Globus pallidus (tissue), 1 donor: ENCODE results near the gene EMX1.

Experiments
- DNase-seq: peaks from one replicate; pipeline ENCODE4 v3.0.0-alpha.2; 2015; ENCODE audit warnings: low spot score

Gene EMX1

GRCh38 chr2:72980535-72981217 is 63.4 kb downstream of the EMX1 start:
- DNase-seq, result no peak

- no peak for DNase-seq
These were observed 64.2 kb downstream of the EMX1 start for GRCh38 chr2:72981536-72981935.

GRCh38 chr2:72982219-72982618 is 64.9 kb downstream of the EMX1 start:
- no peak for DNase-seq

GRCh38 chr2:72982781-72983499 is 65.6 kb downstream of the EMX1 start:
- no peak for DNase-seq

- no peak for DNase-seq
These were observed 66.3 kb downstream of the EMX1 start for GRCh38 chr2:72983500-72984161.

- DNase-seq, result no peak
These were observed 66.9 kb downstream of the EMX1 start for GRCh38 chr2:72984172-72984671.
